DMS114 treated with DMSO at 0.1 percent for 48 hours (cell line): ENCODE data around the gene AFAP1L2.
"Not testable (repeated sequence)": the region's sequence is repeated elsewhere in the genome, so short reads cannot be mapped to it uniquely, and the experiment has no call there.

ENCODE experiments used
- DNase-seq: peaks from one replicate; lab custom pipeline; 2025; ENCODE audit not compliant: unreplicated experiment; lab: John Stamatoyannopoulos, UW

The AFAP1L2 gene

DNA sequence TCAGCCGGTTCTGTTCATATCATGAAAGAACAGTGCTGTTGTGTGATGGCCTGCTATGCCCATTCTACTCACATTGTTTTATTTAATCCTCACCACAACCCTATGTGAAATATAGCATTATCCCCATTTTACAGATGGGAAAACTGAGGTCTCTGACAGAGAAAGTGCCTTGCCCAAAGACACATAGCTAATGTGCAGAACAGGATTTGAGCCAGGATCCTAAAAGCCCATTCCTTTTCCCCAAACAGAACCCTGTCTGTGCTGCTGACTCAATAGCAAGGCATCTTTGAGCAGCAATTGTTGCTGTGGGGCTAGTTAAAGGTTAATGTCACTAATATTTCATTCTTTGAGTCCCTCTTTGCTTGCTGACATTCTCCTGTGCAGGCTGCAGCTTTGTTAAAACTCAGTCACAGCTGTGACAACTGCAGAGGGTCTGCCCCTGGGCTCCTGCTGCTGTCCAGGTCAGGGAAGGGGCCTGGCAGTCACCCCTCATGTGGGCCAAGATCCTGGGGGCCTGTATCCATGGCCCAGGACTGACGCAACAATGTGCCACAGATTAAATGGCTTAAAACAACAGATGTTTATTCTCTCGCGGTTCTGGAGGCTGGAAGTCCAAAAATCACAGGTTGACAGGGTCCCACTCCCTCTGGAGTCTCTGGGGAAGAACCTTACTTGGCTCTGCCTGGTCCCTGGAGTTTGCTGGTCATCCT lies 40.4 kb downstream of the AFAP1L2 start:
- no peak for DNase-seq

DNA sequence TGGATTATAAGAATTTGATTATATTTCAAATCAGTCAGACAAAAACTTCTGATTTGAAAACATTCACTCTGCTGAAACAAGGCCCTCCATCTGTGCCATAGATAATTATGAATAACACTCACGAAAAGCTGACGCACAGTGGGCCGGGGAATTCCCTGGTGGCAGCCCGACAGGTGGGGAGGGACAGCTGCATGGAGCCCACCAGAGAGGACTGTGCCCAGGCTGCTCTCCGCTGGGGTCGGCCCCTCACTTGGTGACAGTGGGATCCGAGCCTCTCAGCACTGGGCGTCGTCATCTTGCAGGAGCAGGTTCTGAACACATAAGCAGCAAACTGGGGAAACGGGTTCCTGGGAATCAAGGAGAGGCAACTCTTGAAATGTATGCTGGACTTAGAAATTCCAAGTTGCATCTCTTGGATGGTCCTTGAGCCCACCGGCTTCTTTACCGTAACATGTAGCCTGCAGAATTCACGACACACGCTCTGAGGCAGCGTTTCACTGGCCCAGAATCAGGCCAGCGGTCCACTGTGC lies 41.4 kb downstream of the AFAP1L2 start:
- no peak for DNase-seq

DNA sequence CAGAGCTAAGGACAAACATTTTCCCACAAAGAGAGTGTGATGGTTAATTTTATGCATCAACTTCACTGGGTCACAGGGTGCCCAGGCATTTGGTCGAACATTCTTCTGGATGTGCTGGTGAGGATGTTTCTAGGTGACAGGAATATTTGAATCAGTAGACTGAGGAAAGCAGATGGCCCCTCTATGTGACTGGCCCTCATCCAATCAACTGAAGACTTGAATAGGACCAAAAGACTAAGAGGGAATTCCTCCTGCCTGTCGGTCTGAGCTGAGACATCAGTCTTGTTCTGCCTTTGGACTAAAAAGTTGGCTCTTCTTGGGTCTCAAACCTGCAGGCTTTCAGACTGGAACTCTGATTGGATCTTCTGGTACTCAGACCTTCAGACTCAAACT lies 44.4 kb downstream of the AFAP1L2 start:
- DNase-seq = no peak

DNA sequence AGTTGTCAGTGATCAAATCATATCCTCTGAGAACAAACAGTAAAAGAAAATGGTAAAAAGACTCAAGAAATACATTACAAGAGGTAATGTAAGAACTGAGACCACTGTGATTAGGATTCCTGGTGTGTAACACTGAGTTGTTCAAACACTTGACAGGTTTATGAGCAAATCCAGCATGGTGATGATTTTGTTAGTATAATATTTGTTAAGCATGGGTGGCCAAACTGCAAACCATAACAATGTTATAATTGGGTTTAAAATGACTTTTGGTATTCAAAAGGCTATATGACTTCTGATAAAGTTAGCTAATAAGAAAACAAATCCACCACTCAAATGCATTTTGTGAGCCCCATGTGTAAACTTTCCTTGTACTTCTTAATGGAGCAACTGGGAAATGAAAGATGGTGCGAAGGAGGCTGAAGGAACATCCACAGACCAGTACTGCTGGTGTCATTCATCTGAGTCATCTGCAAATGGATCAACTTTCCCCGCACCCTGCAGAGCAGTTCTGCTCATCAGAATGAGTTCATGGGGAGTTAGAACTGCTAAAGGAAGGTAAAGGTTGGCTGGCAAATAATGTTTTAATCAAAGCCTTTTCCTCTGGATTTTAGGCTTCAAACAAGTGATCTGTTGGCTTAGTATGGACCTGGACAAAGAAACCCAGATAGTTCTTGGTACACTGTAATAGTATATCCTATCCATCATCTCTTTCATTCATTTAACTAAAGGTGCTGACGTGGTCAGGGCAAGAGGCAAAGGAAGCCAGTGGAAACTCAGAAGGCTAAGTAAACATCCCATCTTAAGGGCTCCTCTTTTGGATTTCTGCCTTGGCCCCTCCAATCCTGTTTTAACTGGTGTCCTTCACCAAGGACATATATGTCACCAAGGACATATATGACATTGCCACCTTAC lies 45.0 kb downstream of the AFAP1L2 start:
- no peak for DNase-seq

GRCh38 chr10:114357515-114357996 lies 46.7 kb downstream of the AFAP1L2 start:
- no peak for DNase-seq

GRCh38 chr10:114356751-114357514 lies 47.4 kb downstream of the AFAP1L2 start:
- no peak for DNase-seq

- DNase-seq = no peak
These were observed 48.2 kb downstream of the AFAP1L2 start for GRCh38 chr10:114356126-114356525.

DNA sequence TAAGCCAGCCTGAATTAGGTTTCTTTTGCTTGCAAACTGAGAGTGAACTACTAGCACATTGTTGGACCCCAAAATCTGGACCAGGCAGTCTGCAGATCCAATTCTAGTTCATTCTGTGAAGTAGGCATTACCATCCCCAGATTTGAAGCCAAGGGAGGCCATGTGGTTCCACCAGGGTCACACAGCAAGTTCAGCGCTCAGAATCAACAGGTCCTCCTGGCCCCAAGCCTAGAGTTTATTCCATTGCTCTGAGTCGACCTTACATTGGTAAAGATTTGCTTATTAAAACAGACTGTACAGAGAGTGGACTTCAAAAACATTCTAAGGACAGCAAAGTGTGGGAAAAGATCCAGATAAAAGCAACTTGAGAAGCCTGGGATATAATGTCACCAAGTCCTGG lies 50.9 kb downstream of the AFAP1L2 start:
- DNase-seq = no peak

GRCh38 chr10:114352653-114353298 lies 51.5 kb downstream of the AFAP1L2 start:
- DNase-seq = no peak

GRCh38 chr10:114350751-114351150 lies 53.6 kb downstream of the AFAP1L2 start:
- no peak for DNase-seq

DNA sequence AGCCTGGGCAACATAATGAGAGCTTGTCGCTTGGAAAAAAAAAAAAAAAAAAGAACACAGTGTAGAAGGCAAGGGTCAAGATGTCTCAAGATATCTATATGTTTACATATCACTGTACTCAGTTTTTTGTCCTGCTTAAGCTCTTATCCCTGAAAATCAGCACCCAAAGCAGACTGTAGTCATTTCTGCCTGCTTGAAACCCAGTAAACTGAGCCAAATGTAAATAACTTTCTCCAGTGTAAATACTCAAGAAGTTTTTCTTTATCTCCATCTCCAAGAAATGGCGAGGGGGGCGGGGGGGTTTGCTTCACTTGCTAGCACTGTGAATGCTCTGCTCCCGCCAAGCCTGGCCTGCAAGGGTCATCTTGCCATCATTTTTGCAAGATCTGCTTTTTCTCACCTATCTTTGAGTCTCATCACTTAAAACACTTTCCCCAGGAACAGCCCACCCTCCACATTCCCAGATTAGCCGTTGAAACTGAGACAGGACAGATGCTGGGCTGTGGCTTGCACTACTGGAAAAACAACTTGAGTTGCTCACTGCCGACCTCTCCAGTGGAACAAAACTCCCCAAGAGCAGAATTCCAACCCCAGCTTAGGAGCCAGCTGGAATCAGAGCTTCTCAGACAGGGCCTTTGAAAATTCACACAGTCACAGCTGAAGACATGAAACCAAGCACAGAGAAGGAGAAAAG lies 54.6 kb downstream of the AFAP1L2 start:
- no peak for DNase-seq

GRCh38 chr10:114349071-114349470 lies 55.2 kb downstream of the AFAP1L2 start:
- not testable (repeated sequence) for DNase-seq

GRCh38 chr10:114347791-114348190 lies 56.5 kb downstream of the AFAP1L2 start:
- no peak for DNase-seq

DNA sequence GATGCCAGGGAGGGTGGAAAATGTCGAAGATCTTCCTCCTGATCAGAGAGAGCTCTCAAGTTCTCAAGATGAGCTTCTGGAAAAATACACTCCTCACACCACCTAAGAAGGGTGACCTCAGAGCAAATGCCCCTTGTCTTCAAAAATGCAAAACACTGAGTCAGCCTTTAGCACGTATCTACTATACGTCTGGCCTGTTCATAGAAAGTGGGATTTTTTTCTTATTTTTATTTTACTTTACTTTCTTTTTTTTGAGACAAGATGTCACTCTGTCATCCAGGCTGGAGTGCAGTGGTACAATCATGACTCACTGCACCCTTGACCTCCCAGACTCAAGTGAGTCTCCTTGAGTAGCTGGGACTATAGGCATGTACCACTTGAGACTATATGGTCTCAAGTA lies 57.1 kb downstream of the AFAP1L2 start:
- no peak for DNase-seq

DNA sequence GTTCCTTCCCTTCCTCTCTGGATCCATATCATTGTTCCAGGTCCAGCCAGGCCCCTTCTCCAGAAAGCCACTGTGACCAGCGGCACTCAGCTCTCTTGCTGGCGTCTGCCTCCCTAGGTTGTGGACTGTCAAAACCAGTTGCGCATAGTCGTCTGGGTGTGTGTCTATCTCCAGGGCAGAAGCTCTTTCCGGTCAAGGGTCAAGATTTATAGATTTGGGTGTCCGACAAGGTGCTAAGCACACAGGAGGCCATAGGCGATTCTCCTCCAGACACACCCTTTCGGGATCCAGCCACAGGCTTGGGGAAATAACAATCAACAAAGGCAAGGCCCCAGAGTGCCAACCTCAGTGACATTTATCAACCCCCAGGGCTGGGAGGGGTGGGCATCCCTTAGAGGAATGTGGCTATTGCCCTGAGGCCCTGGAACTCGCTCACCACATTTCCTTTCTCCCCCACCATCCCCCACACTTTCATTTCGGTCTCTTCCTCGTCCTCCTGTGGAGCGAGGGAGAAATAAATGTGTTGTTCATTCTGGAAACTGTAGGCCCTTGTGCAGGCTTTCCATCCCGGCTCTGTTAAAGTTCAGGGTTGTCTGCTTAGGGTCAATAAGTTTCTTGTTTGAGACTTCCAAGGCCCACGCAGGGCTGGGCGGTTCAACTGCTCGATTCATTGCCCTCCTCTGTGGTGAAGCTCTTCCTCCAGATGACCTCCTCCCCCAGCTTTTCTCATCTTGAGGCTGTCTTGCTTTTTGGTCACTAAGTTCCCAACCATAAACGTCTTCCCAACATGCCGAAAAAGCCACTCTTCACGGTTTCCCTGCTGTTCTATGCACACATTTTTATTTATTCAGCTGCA lies 57.9 kb downstream of the AFAP1L2 start:
- DNase-seq = no peak

GRCh38 chr10:114345701-114346100 lies 58.6 kb downstream of the AFAP1L2 start:
- DNase-seq = no peak

GRCh38 chr10:114343623-114344505 lies 60.4 kb downstream of the AFAP1L2 start:
- DNase-seq = no peak

GRCh38 chr10:114342976-114343375 lies 61.3 kb downstream of the AFAP1L2 start:
- no peak for DNase-seq
